Prostate gland (tissue), 2 donors: Measurements from ENCODE around the gene SCFD2. TPM values are rescaled to one million over a fixed set of nuclear protein-coding genes. Genes with fewer than 3 reads are reported as not detected.

Experiments used
- DNase-seq: peaks from one replicate; pipeline ENCODE4 v3.0.0-alpha.2; 2019; ENCODE audit warnings: low spot score
- H3K27ac ChIP-seq, 2 donors: fragments of 200-600 bp; sonication (generic); 2 replicates each; pipeline ENCODE4 v1.5.1; 2017 to 2019
- H3K27me3 ChIP-seq: fragments of 200-600 bp; sonication (generic); replicated peaks from 2 replicates; pipeline ENCODE4 v1.5.1; 2019; ENCODE audit not compliant: insufficient read depth
- H3K36me3 ChIP-seq, 2 donors: fragments of 200-600 bp; sonication (generic); 1 replicate in 1 of 2; 2 replicates in 1 of 2; pipeline versions ENCODE4 v1.5.1 to v1.8.1; 2017 to 2019
- H3K4me1 ChIP-seq: fragments of 200-600 bp; sonication (generic); replicated peaks from 2 replicates; pipeline ENCODE4 v1.5.1; 2019
- H3K4me3 ChIP-seq, 2 donors: fragments of 200-600 bp; sonication (generic); 2 replicates each; pipeline ENCODE4 v1.5.1; 2017 to 2019
- H3K9me3 ChIP-seq: fragments of 200-600 bp; sonication (generic); 2 replicates; pipeline ENCODE4 v1.5.1; 2017
- CTCF ChIP-seq, 4 experiments: fragments of 200-600 bp in 2 of 4; fragments of 450-650 bp in 2 of 4; sonication (generic) in 2 of 4; IDR thresholded peaks; 1 replicate in 3 of 4; 2 replicates in 1 of 4; pipeline ENCODE4 v1.5.1; 2016 to 2019; ENCODE audit warnings: antibody characterized with exemption in 4 of 4, mild to moderate bottlenecking in 2 of 4, moderate library complexity in 2 of 4
- POLR2A ChIP-seq: fragments of 450-650 bp; IDR thresholded peaks from one replicate; pipeline ENCODE4 v1.6.1; 2016; ENCODE audit warnings: antibody characterized with exemption, mild to moderate bottlenecking
- POLR2AphosphoS5 ChIP-seq: sonication (generic); formaldehyde crosslinking; IDR thresholded peaks from one replicate; pipeline ENCODE4 v1.6.1; 2017; ENCODE audit warnings: antibody characterized with exemption
- WGBS: methylation state at CpG from one replicate; pipeline ENCODE4 v1.1.5; 2018; 5-methylcytosine and 5-hydroxymethylcytosine counted together
- intact Hi-C: fragments of 100-400 bp; cut with DNase I; formaldehyde crosslinking; loops from one replicate; pipeline ENCODE4 v1.14.2; 2022
- total RNA-seq, 2 donors: library from RNA; depleted of rRNA; stranded (reverse); fragments of >200 nt; gene quantifications; one replicate each; pipeline ENCODE4 v1.1.0, GENCODE V29; 2016

SCFD2 gene
- total RNA-seq, 2 donors from 2014 or later = 10.7 to 21.1 TPM

GRCh38 chr4:52954560-52955170 lies 411.2 kb downstream of the SCFD2 start:
- no peak for DNase-seq
- Histone ChIP-seq H3K27me3 (no peaks in the 10 kb centered on the region), H3K9me3 (no peaks in the 10 kb centered on the region), H3K36me3 (no peaks in the 10 kb centered on the region), H3K27ac (no peak overlapping the region), H3K4me1 (no peaks in the 10 kb centered on the region), H3K4me3 (no peak overlapping the region)
- no peak for TF ChIP-seq CTCF (IDR thresholded peaks at IDR 0.05)
- TF ChIP-seq POLR2AphosphoS5 = no peak
- no peak for TF ChIP-seq POLR2A
- 67% methylated on average over 6 of the region's 6 CpGs for WGBS
- intact Hi-C loops = no loop called here

- Histone ChIP-seq H3K4me1 (no peaks in the 10 kb centered on the region), H3K4me3 (no peak overlapping the region), H3K36me3 (no peaks in the 10 kb centered on the region), H3K27me3 (no peaks in the 10 kb centered on the region), H3K27ac (no peak overlapping the region), H3K9me3 (no peaks in the 10 kb centered on the region)
- DNase-seq = no peak
- intact Hi-C loops = no loop called here
- TF ChIP-seq CTCF (IDR thresholded peaks at IDR 0.05) (no peak), POLR2A (no peak), POLR2AphosphoS5 (no peak)
Observed at GRCh38 chr4:52952540-52952939, 413.3 kb downstream of the SCFD2 start.

DNA sequence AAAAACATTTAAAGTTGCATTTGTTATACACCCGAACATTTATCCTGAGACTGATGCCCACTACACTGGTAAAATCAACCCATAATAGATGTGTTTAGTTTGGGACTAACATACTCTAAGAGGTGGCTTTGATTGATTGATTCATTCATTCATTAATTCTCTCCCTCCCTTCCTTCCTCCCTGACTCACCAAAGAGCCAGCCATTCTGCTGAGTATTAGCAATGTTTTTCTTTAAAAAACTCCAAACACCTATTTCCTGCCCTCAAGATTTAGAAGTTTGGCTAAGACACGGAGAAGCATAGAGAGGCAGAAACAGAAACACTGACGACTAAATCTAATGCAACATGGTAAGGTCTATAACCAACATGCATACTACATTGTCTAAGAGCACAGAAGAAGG lies 414.8 kb downstream of the SCFD2 start:
- TF ChIP-seq POLR2A = no peak

DNA sequence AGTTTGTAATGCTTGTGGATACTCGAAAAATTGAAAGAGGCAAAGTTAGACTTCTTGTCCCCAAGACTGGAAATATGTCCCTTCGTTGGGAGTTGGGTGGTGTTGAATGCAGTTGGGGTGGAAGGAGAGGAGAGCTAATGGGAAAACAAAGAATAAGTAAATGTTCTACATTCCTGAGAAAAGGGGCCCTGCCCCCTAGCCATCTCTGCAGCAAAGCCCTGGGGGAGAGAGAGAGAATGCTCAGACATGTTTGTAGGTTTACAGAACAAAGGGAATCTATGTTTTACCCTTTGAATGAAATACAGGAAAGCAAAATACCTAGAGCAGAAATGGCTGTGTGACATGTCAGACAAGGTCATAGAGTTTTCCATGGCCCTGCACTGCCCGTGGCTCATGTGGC lies 415.6 kb downstream of the SCFD2 start:
- no peaks in the 10 kb centered on the region for H3K27me3 ChIP-seq
- H3K27ac ChIP-seq = no peak overlapping the region
- TF ChIP-seq POLR2A (no peak), POLR2AphosphoS5 (no peak), CTCF (IDR thresholded peaks at IDR 0.05) (no peak)
- no peak for DNase-seq
- H3K9me3 ChIP-seq = no peaks in the 10 kb centered on the region
- WGBS = 69% methylated on average over 3 of the region's 3 CpGs
- H3K4me3 ChIP-seq = no peak overlapping the region
- H3K4me1 ChIP-seq = no peaks in the 10 kb centered on the region
- H3K36me3 ChIP-seq = no peaks in the 10 kb centered on the region
- intact Hi-C loops = no loop called here

More for the DNA sequence above, 414.8 kb downstream of the SCFD2 start:
- Histone ChIP-seq H3K36me3 (no peaks in the 10 kb centered on the region), H3K27ac (no peak overlapping the region), H3K4me3 (no peak overlapping the region), H3K9me3 (no peaks in the 10 kb centered on the region), H3K27me3 (no peaks in the 10 kb centered on the region), H3K4me1 (no peaks in the 10 kb centered on the region)
- intact Hi-C loops = no loop called here
- no peak for DNase-seq
- WGBS = 93% methylated on average over 3 of the region's 3 CpGs

- 75% methylated on average over 4 of the region's 4 CpGs for WGBS
- DNase-seq = no peak
Observed at GRCh38 chr4:52949336-52949735, 416.5 kb downstream of the SCFD2 start.

More at GRCh38 chr4:52949336-52949735, 416.5 kb downstream of the SCFD2 start:
- intact Hi-C loops = no loop called here
- H3K36me3 ChIP-seq = no peaks in the 10 kb centered on the region
- no peaks in the 10 kb centered on the region for H3K27me3 ChIP-seq
- H3K4me3 ChIP-seq = no peak overlapping the region
- TF ChIP-seq CTCF (IDR thresholded peaks at IDR 0.05) = no peak
- TF ChIP-seq POLR2AphosphoS5 = no peak
- no peak for TF ChIP-seq POLR2A
- no peak overlapping the region for H3K27ac ChIP-seq
- H3K9me3 ChIP-seq = no peaks in the 10 kb centered on the region
- H3K4me1 ChIP-seq = no peaks in the 10 kb centered on the region
